ENCODE measurements around the gene ARHGAP23. TPM values are rescaled to one million over a fixed set of nuclear protein-coding genes. Genes with fewer than 3 reads are reported as not detected.

ARHGAP23 gene
- total RNA-seq, 4 donors from 2014 or later = 22.7 to 70.9 (median 30.1) TPM

DNA sequence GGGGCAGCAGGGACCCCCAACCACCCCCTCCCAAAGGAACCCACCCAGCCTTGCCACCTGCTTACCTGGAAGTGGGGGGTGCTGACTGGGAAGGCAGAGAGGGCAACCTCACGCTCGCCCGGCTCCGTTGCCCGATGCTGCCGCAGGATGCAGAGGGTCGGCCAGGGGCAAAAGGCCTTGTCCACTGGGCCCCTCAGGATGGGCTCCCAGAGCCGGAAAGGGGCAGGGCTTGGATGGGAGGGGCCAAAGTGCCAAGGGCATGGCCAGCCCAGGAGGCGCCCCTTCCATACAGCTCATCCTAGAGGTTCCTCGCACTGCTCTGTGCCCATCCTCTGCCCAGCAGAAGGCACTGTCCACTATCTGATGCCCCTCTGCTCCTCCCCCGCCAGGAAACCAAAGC, 118.1 kb downstream of the ARHGAP23 start:
- TF ChIP-seq, protein P1, sequence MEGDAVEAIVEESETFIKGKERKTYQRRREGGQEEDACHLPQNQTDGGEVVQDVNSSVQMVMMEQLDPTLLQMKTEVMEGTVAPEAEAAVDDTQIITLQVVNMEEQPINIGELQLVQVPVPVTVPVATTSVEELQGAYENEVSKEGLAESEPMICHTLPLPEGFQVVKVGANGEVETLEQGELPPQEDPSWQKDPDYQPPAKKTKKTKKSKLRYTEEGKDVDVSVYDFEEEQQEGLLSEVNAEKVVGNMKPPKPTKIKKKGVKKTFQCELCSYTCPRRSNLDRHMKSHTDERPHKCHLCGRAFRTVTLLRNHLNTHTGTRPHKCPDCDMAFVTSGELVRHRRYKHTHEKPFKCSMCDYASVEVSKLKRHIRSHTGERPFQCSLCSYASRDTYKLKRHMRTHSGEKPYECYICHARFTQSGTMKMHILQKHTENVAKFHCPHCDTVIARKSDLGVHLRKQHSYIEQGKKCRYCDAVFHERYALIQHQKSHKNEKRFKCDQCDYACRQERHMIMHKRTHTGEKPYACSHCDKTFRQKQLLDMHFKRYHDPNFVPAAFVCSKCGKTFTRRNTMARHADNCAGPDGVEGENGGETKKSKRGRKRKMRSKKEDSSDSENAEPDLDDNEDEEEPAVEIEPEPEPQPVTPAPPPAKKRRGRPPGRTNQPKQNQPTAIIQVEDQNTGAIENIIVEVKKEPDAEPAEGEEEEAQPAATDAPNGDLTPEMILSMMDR (IDR thresholded peaks at IDR 0.05) = no peak
- ATAC-seq (ENCODE audit: low FRiP score) = no peak
- DNase-seq (ENCODE audit: low spot score) = no peak

DNA sequence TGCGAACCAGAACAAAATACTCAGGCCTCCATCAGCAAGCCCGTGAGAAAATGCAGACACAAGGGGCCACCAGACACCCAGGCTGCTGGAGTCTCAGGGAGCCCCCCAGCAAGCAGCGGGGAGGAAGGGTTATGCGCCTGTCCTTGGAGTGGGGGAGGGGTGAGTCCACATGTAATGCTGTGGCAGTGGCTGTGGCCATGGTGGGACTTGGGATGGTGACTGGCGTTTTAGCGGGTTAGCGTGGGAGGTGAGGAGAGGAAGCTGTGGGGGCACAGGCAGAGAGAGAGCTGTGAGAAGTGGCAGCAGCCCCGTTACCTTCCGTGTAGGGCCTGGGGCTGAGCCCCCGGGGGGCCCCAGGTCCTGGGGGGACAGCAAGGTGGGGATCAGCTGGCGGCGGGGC, 119.2 kb downstream of the ARHGAP23 start:
- TF ChIP-seq, protein P1 (IDR thresholded peaks at IDR 0.05) = no peak
- ATAC-seq (ENCODE audit: low FRiP score) (no peak), DNase-seq (ENCODE audit: low spot score) (no peak)

- ATAC-seq (ENCODE audit: low FRiP score) (no peak), DNase-seq (ENCODE audit: low spot score) (no peak)
- TF ChIP-seq, protein P1 (IDR thresholded peaks at IDR 0.05) = no peak
These were observed 121.0 kb downstream of the ARHGAP23 start for GRCh38 chr17:38549285-38549684.

GRCh38 chr17:38550661-38551060, 122.4 kb downstream of the ARHGAP23 start:
- ATAC-seq (ENCODE audit: low FRiP score) (no peak), DNase-seq (ENCODE audit: low spot score) (no peak)
- TF ChIP-seq, protein P1 (IDR thresholded peaks at IDR 0.05) = no peak

GRCh38 chr17:38551121-38551520, 122.9 kb downstream of the ARHGAP23 start:
- ATAC-seq (ENCODE audit: low FRiP score) (no peak), DNase-seq (ENCODE audit: low spot score) (no peak)
- TF ChIP-seq, protein P1 (IDR thresholded peaks at IDR 0.05) = no peak

GRCh38 chr17:38552343-38552742, 124.1 kb downstream of the ARHGAP23 start:
- ATAC-seq (ENCODE audit: low FRiP score) = no peak
- TF ChIP-seq, protein P1 (IDR thresholded peaks at IDR 0.05) = no peak

GRCh38 chr17:38554430-38555350, 126.4 kb downstream of the ARHGAP23 start:
- TF ChIP-seq, protein P1 (IDR thresholded peaks at IDR 0.05) = no peak
- DNase-seq (ENCODE audit: low spot score) = no peak
- no peak for ATAC-seq (ENCODE audit: low FRiP score)

More at GRCh38 chr17:38552343-38552742, 124.1 kb downstream of the ARHGAP23 start:
- no peak for DNase-seq (ENCODE audit: low spot score)

Data from omental fat pad (tissue), 4 donors.